ENCODE data around the gene CAND2.
"Not testable (repeated sequence)": the region's sequence is repeated elsewhere in the genome, so short reads cannot be mapped to it uniquely, and the experiment has no call there.

Gene CAND2

GRCh38 chr3:12832350-12833221, 36.1 kb downstream of the CAND2 start:
- FAIRE-seq: no peak

GRCh38 chr3:12833222-12834161, 37.0 kb downstream of the CAND2 start:
- FAIRE-seq: no peak

GRCh38 chr3:12835052-12835665, 38.7 kb downstream of the CAND2 start:
- no peak for FAIRE-seq

GRCh38 chr3:12837295-12837986, 41.0 kb downstream of the CAND2 start:
- no peak for FAIRE-seq

- FAIRE-seq: no peak
These were observed 41.9 kb downstream of the CAND2 start for GRCh38 chr3:12838179-12838965.

- no peak for FAIRE-seq
These were observed 42.9 kb downstream of the CAND2 start for GRCh38 chr3:12839156-12839946.

GRCh38 chr3:12840148-12840547, 43.7 kb downstream of the CAND2 start:
- FAIRE-seq: not testable (repeated sequence)

- FAIRE-seq: no peak
These were observed 44.2 kb downstream of the CAND2 start for GRCh38 chr3:12840591-12841148.

GRCh38 chr3:12841149-12841969, 44.9 kb downstream of the CAND2 start, which contains the start of gene RPL32:
Gene RPL32, minus strand, starts transcription at chr3:12841565. Its CDS starts 1,328 bp downstream, at chr3:12840237.
- peak; percentile 85 for FAIRE-seq

GRCh38 chr3:12841970-12842328, 45.5 kb downstream of the CAND2 start:
- no peak for FAIRE-seq

GRCh38 chr3:12842469-12842868, 46.0 kb downstream of the CAND2 start:
- no peak for FAIRE-seq

- no peak for FAIRE-seq
These were observed 49.3 kb downstream of the CAND2 start for GRCh38 chr3:12845811-12846210.

- no peak for FAIRE-seq
These were observed 55.7 kb downstream of the CAND2 start for GRCh38 chr3:12852201-12852600.

GRCh38 chr3:12853847-12854246, 57.4 kb downstream of the CAND2 start:
- not testable (repeated sequence) for FAIRE-seq

GRCh38 chr3:12854565-12854964, 58.1 kb downstream of the CAND2 start:
- FAIRE-seq: no peak

- FAIRE-seq: no peak
These were observed 60.1 kb downstream of the CAND2 start for GRCh38 chr3:12856626-12857025.

GRCh38 chr3:12859840-12860239, 63.4 kb downstream of the CAND2 start:
- FAIRE-seq: no peak

- no peak for FAIRE-seq
These were observed 65.1 kb downstream of the CAND2 start for GRCh38 chr3:12861611-12862010.

GRCh38 chr3:12862387-12862786, 65.9 kb downstream of the CAND2 start:
- no peak for FAIRE-seq

GRCh38 chr3:12865271-12865670, 68.8 kb downstream of the CAND2 start:
- FAIRE-seq: no peak
